SIG-M5 treated with dmso at 0.1 percent for 504 hours (cell line): ENCODE data around the gene RNF166.

Experiments used
- DNase-seq: peaks from one replicate; lab custom pipeline; 2025; ENCODE audit not compliant: unreplicated experiment; lab: John Stamatoyannopoulos, UW

RNF166 gene, protein sequence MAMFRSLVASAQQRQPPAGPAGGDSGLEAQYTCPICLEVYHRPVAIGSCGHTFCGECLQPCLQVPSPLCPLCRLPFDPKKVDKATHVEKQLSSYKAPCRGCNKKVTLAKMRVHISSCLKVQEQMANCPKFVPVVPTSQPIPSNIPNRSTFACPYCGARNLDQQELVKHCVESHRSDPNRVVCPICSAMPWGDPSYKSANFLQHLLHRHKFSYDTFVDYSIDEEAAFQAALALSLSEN

GRCh38 chr16:88706229-88706964, at the start of gene RNF166, which contains the start of gene CTU2:
RNF166 (minus strand) TSS chr16:88706408; CDS start chr16:88706325, 83 bp downstream.
CTU2 (plus strand) TSS chr16:88706503; CDS start chr16:88706531, 28 bp downstream.
- DNase-seq: peak; percentile 77

GRCh38 chr16:88754912-88755744, 48.9 kb upstream of the RNF166 start:
- DNase-seq: peak; percentile 52

DNA sequence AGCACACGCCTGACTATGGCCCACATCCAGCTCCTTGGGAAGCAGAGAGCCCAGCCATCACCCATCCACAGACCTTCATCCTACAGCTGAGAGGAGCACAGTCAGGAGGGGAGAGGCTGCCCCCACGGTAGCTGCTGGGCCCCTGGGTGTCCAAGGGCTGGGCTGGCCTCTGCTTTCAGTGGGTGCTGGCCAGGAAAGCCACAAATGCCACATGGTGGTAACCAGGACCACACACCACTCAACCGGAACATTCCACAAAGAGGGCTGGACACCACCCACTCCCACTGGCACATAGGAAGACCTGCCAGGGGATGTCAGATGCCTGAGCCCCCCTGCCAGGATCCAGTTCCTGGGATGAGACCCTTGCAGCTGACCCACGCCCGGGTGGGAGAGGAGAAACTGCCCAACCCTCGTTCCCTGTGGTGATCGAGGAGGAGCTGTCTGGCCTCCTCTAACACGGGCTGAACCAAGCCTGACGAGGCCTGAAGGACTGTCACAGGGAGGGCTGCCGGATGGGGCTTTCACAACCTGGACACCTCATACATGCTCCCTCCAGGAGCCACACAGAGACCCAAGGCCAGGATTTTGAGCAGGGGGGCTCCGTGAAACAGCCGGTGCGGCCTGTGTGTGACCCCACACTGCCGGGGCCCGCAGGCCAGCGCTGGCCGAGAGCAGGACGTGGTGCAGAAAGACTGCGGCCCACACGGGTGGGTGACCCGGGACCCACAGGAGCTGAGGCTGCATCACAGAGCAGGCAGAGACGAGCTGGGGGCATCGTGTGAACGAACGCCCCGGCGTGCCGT, 48.1 kb upstream of the RNF166 start:
- DNase-seq: no peak

- DNase-seq: no peak
These were observed 47.4 kb upstream of the RNF166 start for GRCh38 chr16:88753602-88754001.

DNA sequence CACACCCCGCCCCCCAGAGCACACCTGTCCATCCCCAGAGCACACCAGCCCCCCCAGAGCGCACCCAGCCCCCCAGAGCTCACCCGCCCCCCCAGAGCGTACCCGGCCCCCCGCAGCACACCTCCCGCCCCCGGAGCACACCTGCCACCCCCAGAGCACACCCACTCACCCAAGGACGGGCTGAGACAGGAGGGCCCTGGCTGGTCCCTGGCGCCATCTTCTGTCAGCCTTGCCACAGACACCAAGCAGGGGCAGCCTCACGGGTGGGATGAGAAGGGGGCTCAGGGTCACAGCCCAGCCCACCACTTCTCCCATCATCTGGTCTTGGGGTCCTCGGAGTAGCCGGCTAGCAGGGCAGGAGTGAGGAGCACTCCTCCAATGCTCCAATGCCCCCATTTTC, 47.0 kb upstream of the RNF166 start:
- DNase-seq: no peak

DNA sequence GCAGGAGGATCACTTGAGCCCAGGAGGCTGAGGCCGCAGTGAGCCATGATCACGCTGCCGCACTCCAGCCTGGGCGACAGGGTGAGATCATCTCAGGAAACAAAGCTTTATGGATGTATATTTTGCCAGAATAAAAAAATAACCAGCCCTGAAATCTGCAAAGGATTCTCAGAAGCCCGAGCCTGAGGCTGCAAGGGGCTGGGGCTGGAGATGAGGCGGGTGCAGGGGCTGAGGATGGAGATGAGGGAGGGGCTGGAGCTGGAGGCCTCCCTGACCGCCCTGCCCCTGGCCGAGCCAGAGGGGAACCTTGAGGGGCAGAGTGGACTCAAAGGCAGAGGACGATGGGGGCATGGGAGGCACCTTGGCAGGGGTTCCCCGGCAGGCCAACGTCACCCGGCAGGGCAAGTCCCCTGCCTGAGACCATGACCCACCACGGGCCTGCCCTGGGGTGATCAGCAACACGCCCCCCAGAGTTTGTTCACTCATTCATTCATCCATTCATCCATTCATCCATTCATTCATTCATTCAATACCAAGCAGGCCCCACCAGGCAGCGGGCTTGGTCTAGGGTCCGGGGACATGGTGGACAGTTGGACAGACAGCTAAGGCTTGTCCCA, 46.3 kb upstream of the RNF166 start:
- DNase-seq: no peak

GRCh38 chr16:88750854-88751253, 44.6 kb upstream of the RNF166 start:
- DNase-seq: no peak

- DNase-seq: no peak
These were observed 43.1 kb upstream of the RNF166 start for GRCh38 chr16:88749358-88749757.

GRCh38 chr16:88748364-88748763, 42.2 kb upstream of the RNF166 start:
- DNase-seq: no peak

GRCh38 chr16:88747588-88748301, 41.5 kb upstream of the RNF166 start:
- peak; percentile 84 for DNase-seq

- DNase-seq: no peak
These were observed 40.3 kb upstream of the RNF166 start for GRCh38 chr16:88746506-88746905.

GRCh38 chr16:88744577-88745521, 38.6 kb upstream of the RNF166 start:
- DNase-seq: no peak

DNA sequence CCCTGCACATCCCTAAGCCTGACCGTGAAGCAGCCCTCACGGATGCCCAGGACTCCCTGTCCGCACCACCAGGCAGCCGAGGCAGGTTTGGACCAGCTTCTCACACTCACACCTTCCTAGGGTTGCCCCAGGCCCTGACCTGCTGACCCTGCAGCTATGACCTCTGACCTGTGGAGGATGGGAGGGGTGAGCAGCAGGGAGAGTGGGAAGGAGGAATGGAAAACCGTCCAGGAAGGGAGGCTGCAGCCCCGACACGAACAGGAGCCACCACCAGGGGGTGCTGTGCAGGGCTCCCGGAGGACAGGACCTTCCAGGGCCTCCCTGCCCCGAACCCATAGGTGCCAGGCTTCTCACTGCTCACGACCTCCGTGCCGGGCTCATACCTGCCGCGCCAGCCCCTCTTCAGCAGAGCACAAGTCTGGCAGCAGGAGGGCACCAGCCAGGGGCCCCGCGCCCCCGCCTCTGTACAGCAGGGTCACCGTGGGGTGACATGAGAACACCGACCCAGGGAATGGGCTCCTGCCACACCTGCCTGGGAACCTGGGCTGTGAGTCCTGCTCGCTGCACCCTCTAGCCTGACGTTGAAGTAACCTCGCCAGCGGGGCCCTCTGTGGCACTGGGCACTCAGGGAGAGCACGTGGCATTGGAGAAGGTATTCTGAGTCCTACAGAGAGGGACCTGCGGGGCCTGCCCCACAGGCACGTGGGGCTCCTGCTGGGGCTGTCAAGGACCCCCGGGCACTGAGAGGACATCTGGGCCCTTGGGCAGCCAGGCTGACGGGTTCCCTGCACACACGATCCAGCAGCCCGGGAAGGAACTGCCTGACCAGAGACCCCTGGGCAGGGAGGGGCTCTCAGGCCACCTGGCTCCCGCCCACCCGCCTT, 37.7 kb upstream of the RNF166 start:
- peak; percentile 27 for DNase-seq

- DNase-seq: no peak
These were observed 36.8 kb upstream of the RNF166 start for GRCh38 chr16:88742896-88743605.

DNA sequence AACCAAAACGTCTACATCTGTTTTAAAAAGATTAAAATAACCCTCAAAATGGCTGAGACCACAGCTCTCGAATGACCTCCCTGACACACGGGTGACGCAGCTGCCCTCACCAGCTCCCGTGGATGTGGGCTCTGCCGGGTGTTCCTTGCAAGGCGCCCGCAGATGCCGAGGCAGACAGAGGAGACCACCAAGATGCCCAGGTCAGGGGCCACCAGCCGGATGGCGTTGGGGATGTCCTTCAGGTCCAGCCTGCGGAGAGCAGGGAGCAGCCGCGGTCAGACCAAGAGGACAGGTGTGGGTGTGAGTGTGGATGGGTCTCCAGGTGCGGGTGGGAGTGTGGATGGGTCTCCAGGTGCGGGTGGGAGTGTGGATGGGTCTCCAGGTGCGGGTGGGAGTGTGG, 35.2 kb upstream of the RNF166 start:
- no peak for DNase-seq

DNA sequence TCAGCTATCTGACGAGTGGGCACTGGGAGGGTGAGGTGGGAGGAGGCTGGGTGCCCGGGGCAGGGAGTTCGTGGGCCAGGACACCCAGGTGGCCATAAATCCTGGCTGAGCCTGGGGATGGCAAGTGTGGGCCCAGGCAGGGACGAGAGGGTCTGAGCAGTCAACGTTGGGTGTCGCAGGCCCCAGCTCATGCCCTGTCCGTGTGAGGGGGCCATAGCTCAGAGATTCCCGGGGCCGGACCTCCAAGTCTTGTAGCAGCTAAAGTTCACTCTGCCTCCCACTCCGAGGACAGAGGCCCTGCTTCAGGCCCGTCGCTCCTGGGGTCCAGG, 34.5 kb upstream of the RNF166 start:
- DNase-seq: no peak
